Upper lobe of left lung (tissue), 6 donors: ENCODE measurements around the gene CDH13. TPM values are rescaled to one million over a fixed set of nuclear protein-coding genes. Genes with fewer than 3 reads are reported as not detected.

Experiments
- ATAC-seq, 2 donors: fragments of 200-7000 bp; cut with Tn5 transposase; one replicate each; pipeline ENCODE4 v1.9.1; 2022; ENCODE audit warnings: mild to moderate bottlenecking in 2 of 2, moderate library complexity in 2 of 2; ENCODE audit not compliant: low FRiP score in 2 of 2
- DNase-seq, 2 donors: peaks; one replicate each; pipeline ENCODE4 v3.0.0-alpha.2; 2019 to 2020
- H3K27ac ChIP-seq, 4 donors: fragments of 200-600 bp; sonication (generic); one replicate each; pipeline ENCODE4 v1.5.1; 2016 to 2019
- H3K27me3 ChIP-seq, 4 donors: fragments of 200-600 bp; sonication (generic); one replicate each; pipeline ENCODE4 v1.5.1; 2017 to 2019
- H3K36me3 ChIP-seq, 4 donors: fragments of 200-600 bp; sonication (generic); one replicate each; pipeline ENCODE4 v1.5.1; 2016 to 2019
- H3K4me1 ChIP-seq, 4 donors: fragments of 200-600 bp; sonication (generic); one replicate each; pipeline ENCODE4 v1.5.1; 2018 to 2019
- H3K4me3 ChIP-seq, 4 donors: fragments of 200-600 bp; sonication (generic); one replicate each; pipeline ENCODE4 v1.5.1; 2017 to 2019; ENCODE audit warnings: mild to moderate bottlenecking in 2 of 4, moderate library complexity in 1 of 4
- H3K9me3 ChIP-seq, 4 donors: fragments of 200-600 bp; sonication (generic); one replicate each; pipeline ENCODE4 v1.5.1; 2018 to 2019
- EP300 ChIP-seq, 4 donors: sonication (generic); formaldehyde crosslinking; IDR thresholded peaks; one replicate each; pipeline ENCODE4 v1.5.1; 2017; ENCODE audit warnings: antibody characterized with exemption in 4 of 4, control low read depth in 2 of 4
- POLR2A ChIP-seq, 4 donors: fragments of 450-650 bp; IDR thresholded peaks; one replicate each; pipeline ENCODE4 v1.5.1; 2016 to 2017; ENCODE audit warnings: antibody characterized with exemption in 4 of 4, mild to moderate bottlenecking in 2 of 4
- POLR2AphosphoS5 ChIP-seq, 2 donors: sonication (generic); formaldehyde crosslinking; IDR thresholded peaks; one replicate each; pipeline ENCODE4 v1.5.1; 2017; ENCODE audit warnings: antibody characterized with exemption in 2 of 2
- WGBS, 2 donors: methylation state at CpG; one replicate each; pipeline ENCODE4 v1.1.5; 2017 to 2018; 5-methylcytosine and 5-hydroxymethylcytosine counted together
- total RNA-seq, 6 donors: library from RNA; depleted of rRNA in 4 of 6; stranded (reverse); fragments of >200 nt in 4 of 6; gene quantifications; one replicate each; pipeline versions ENCODE4 v1.1.0 to v1.2.1, GENCODE V29; 2016 to 2021
- TF ChIP-seq, protein P1 (sequence below), 6 experiments: fragments of 450-650 bp in 4 of 6; fragments of 200-600 bp in 2 of 6; sonication (generic) in 2 of 6; IDR thresholded peaks; one replicate each; pipeline ENCODE4 v1.5.1; 2016 to 2019; ENCODE audit warnings: antibody characterized with exemption in 6 of 6
- donor health status: DM: no; HTN: no; CAD: no; lungs with moderate emphysema.
- donor health status: DM: no; HTN: yes; CAD: no; lungs with severe emphysema.

CDH13 gene
- total RNA-seq, 6 donors from 2014 or later: 11.3 to 39.8 (median 19.9) TPM

DNA sequence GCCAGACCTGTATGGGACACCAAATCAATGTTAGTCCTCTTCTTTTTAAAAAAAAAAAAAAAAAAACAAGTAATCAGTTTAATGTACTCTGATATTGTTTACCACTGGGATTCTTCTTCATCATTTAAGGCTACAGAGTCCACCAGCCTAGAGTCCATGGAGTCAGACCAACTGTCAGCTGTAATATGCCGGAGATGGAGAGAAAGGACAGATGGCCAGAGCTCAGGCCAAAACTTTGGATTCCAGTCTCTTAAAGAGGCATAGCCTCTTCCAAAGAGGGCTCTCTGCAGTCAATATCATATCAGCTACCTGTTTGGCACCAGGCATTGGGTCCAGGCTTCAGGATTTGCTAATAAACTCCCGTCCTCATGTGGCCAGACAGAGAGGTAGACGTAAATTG, 711.4 kb downstream of the CDH13 start:
- DNase-seq (no peak), ATAC-seq (no peak)
- Histone ChIP-seq H3K27me3 (no peaks in the 10 kb centered on the region), H3K4me3 (no peak overlapping the region), H3K4me1 (no peaks in the 10 kb centered on the region), H3K9me3 (no peaks in the 10 kb centered on the region), H3K27ac (no peak overlapping the region), H3K36me3 (no peaks in the 10 kb centered on the region)
- no peak for TF ChIP-seq EP300 (IDR thresholded peaks at IDR 0.05)
- TF ChIP-seq POLR2A (IDR thresholded peaks at IDR 0.05): no peak
- TF ChIP-seq POLR2AphosphoS5 (IDR thresholded peaks at IDR 0.05): no peak
- TF ChIP-seq, protein P1, sequence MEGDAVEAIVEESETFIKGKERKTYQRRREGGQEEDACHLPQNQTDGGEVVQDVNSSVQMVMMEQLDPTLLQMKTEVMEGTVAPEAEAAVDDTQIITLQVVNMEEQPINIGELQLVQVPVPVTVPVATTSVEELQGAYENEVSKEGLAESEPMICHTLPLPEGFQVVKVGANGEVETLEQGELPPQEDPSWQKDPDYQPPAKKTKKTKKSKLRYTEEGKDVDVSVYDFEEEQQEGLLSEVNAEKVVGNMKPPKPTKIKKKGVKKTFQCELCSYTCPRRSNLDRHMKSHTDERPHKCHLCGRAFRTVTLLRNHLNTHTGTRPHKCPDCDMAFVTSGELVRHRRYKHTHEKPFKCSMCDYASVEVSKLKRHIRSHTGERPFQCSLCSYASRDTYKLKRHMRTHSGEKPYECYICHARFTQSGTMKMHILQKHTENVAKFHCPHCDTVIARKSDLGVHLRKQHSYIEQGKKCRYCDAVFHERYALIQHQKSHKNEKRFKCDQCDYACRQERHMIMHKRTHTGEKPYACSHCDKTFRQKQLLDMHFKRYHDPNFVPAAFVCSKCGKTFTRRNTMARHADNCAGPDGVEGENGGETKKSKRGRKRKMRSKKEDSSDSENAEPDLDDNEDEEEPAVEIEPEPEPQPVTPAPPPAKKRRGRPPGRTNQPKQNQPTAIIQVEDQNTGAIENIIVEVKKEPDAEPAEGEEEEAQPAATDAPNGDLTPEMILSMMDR (IDR thresholded peaks at IDR 0.05): no peak
- 85 to 89% methylated on average over 3 of the region's 3 CpGs for WGBS, 2 donors

DNA sequence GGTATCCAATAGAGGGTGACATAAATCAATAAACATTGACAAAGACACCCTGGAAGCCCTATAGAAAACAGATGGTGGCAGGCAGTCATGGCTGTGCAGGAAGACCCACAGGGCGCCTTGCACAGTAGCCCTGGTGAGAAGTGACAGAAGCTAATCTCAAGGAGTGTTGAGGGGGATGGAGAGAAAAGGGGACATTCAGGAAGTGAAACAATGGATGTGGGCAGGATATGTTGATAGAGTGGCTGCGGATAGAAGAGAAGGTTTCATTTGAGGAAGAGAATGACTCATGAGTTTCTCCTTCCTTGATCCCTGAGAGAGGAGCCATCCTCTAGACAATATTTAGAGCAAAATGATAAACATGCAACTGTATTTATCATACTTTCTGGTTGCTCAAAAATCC, 712.2 kb downstream of the CDH13 start:
- Histone ChIP-seq H3K27ac (no peak overlapping the region), H3K9me3 (no peaks in the 10 kb centered on the region), H3K27me3 (no peaks in the 10 kb centered on the region), H3K4me3 (no peak overlapping the region), H3K36me3 (no peaks in the 10 kb centered on the region), H3K4me1 (no peaks in the 10 kb centered on the region)
- TF ChIP-seq EP300 (IDR thresholded peaks at IDR 0.05) (no peak), POLR2AphosphoS5 (IDR thresholded peaks at IDR 0.05) (no peak), POLR2A (IDR thresholded peaks at IDR 0.05) (no peak)
- TF ChIP-seq, protein P1 (IDR thresholded peaks at IDR 0.05): no peak
- DNase-seq (no peak), ATAC-seq (no peak)
- 47 to 49% methylated on average over 2 of the region's 2 CpGs for WGBS, 2 donors

GRCh38 chr16:83343935-83344366, 717.2 kb downstream of the CDH13 start:
- peak in 1 of 2 donors; percentile 53 for ATAC-seq
- no peaks in the 10 kb centered on the region for H3K9me3 ChIP-seq
- H3K27me3 ChIP-seq: no peaks in the 10 kb centered on the region
- H3K4me3 ChIP-seq: no peak overlapping the region
- no peak for DNase-seq
- TF ChIP-seq, protein P1 (IDR thresholded peaks at IDR 0.05): no peak
- TF ChIP-seq POLR2A (IDR thresholded peaks at IDR 0.05): no peak
- TF ChIP-seq EP300 (IDR thresholded peaks at IDR 0.05): no peak
- no peaks in the 10 kb centered on the region for H3K4me1 ChIP-seq
- H3K27ac ChIP-seq: no peak overlapping the region
- H3K36me3 ChIP-seq: no peaks in the 10 kb centered on the region
- 72 to 81% methylated on average over 8 of the region's 8 CpGs for WGBS, 2 donors

DNA sequence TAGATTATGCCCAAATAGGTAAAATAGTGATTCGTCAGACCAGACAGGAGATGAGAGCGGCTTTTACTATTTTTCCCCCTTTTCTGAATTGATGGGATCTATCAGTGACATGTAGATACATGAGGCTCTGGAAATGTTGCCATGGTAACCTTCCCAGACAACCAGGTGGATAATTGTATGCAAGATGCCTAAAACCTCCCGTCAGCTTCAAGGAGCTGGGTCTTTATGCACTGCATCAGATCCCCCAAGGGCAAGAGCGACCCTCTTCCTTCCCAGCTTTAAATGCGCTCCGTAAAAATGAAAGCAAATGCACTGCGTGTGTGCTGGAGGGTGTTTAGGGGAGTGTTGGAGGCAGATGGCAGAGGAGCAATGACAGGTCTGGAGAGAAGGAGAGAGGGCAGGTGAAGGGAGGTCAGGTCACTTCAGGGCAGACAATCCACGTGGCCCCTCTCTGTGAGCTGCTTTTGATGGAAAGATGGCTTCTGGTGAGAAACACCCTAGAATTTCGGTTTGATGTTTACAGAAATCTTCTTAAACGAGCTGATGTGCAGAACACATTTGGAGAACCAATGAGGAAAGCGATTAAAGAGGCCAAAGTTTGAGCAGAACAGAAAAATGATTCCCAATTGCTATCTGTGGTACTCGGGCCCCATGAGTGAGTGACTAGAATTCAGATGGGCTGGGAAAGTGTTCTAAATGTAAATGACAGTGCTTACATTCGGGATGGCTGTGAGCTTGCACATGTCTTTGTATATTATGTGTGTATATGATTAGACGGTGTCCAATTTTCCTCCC, 719.3 kb downstream of the CDH13 start:
- no peaks in the 10 kb centered on the region for H3K27me3 ChIP-seq
- TF ChIP-seq EP300 (IDR thresholded peaks at IDR 0.05): no peak
- no peak for DNase-seq
- no peaks in the 10 kb centered on the region for H3K4me1 ChIP-seq
- no peak overlapping the region for H3K27ac ChIP-seq
- H3K9me3 ChIP-seq: no peaks in the 10 kb centered on the region
- ATAC-seq: no peak
- H3K4me3 ChIP-seq: peak overlapping the region in 1 of 4 donors; percentile 5
- no peaks in the 10 kb centered on the region for H3K36me3 ChIP-seq
- 64 to 69% methylated on average over 14 of the region's 14 CpGs for WGBS, 2 donors

DNA sequence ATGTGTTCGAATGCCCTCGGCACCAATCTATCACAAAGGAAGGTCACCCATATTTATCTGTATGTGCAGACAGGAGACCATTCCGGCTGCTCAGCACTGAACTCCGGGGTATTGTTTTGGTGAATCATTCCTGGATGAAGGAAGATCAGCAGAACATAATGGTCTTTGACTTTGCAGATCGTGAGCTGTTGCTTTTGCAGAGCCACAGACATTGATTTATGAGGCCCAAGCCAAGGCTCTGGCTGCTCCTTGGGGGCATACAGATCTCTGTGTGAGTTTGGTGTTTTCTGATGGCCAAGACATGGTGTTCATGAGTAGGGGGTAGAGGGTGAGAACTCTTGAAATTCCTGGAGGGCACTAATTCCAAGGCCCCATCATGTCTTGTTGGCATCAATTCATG, 722.2 kb downstream of the CDH13 start:
- Histone ChIP-seq H3K27ac (no peak overlapping the region), H3K4me3 (no peak overlapping the region), H3K36me3 (no peaks in the 10 kb centered on the region), H3K9me3 (no peaks in the 10 kb centered on the region), H3K4me1 (no peaks in the 10 kb centered on the region), H3K27me3 (no peaks in the 10 kb centered on the region)
- WGBS, 2 donors: 67 to 78% methylated on average over 5 of the region's 5 CpGs
- TF ChIP-seq POLR2A (IDR thresholded peaks at IDR 0.05): no peak
- TF ChIP-seq, protein P1 (IDR thresholded peaks at IDR 0.05): no peak
- no peak for TF ChIP-seq POLR2AphosphoS5 (IDR thresholded peaks at IDR 0.05)
- no peak for TF ChIP-seq EP300 (IDR thresholded peaks at IDR 0.05)
- DNase-seq (no peak), ATAC-seq (no peak)
